GM18499 (cell line): ENCODE measurements around the gene AKAP10.
"Not testable (repeated sequence)": the region's sequence is repeated elsewhere in the genome, so short reads cannot be mapped to it uniquely, and the experiment has no call there.

Source experiments
- ATAC-seq: cut with Tn5 transposase; IDR thresholded peaks from one replicate; pipeline ENCODE4 v1.9.1; 2021; ENCODE audit warnings: moderate number of reproducible peaks; ENCODE audit not compliant: insufficient read depth, unreplicated experiment

AKAP10 gene

DNA sequence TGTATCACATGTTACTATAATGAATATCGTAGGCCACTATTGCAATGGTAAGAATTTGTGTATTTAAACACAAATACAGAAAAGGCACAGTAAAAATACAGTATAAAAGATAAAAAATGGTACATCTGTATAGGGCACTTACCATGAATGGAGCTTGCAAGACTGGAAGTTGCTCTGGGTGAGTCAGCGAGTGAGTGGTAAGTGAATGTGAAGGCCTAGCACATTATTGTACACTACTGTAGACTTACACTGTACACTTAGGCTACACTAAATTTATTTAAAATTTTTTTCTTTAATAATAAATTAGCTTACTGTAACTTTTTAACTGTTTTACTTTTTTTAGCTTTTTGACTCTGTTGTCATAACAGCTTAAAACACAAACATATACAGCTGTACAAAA lies 42.5 kb downstream of the AKAP10 start:
- ATAC-seq, result no peak

- ATAC-seq, result no peak
Measured at GRCh38 chr17:19933628-19934027, 44.0 kb downstream of the AKAP10 start.

GRCh38 chr17:19933221-19933620 lies 44.4 kb downstream of the AKAP10 start:
- ATAC-seq, result no peak

GRCh38 chr17:19928299-19928698 lies 49.3 kb downstream of the AKAP10 start:
- no peak for ATAC-seq

- no peak for ATAC-seq
Measured at GRCh38 chr17:19915245-19915978, 62.2 kb downstream of the AKAP10 start.

DNA sequence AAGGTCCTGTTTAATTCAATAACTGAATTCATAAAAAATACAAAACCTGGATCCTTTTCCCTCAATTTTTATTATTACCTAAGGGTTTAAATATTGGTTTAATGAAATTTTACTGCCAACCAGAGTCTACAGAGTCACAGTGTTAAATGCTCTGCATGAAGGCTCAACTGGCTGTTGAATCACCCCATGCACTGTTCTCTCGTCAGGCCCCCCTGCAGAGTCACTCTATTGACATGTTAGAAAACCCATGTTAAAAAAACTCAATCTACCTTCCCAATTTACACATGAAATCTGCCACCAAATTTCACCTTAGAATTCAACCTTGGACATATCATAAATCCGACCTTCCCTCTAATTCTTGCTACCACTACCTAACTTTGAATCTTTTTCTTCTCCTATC lies 66.6 kb downstream of the AKAP10 start:
- no peak for ATAC-seq

DNA sequence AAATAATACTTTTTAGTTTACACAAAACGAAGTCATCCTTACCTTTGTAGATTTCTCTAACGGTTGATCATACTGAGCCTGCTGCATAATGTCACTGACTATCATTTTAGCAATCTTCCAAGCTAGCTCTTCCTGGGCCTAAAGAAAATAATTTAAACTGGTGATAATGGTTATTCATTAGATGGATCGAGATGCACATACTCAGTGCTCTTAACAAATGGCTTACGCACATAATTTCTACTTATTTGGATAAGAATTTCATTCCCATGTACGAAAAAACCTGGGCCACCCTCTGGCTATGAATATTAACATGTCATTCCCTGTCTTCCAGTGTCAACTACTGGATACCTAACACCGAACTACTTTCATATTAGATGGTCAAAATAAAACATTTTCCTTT lies 68.5 kb downstream of the AKAP10 start:
- ATAC-seq, result no peak

DNA sequence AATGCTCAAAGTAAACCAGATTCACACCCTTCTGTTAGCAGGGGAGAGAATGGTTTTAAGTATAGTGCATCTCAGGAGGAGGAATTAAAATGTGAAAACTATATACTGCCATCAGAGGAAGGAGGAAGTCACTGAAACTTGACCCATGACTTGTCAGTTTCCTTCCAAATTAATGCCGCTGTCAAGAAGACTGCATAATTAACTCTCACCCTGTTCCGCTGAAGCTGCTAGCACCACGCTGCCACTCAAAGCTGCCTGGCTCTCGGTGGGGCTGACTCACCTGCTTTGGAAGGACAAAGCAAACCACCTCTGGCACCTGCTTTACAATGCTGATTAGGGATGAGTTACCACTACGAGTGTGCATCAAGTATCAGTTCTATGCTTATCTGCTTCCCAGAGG lies 72.1 kb downstream of the AKAP10 start:
- ATAC-seq, result no peak

DNA sequence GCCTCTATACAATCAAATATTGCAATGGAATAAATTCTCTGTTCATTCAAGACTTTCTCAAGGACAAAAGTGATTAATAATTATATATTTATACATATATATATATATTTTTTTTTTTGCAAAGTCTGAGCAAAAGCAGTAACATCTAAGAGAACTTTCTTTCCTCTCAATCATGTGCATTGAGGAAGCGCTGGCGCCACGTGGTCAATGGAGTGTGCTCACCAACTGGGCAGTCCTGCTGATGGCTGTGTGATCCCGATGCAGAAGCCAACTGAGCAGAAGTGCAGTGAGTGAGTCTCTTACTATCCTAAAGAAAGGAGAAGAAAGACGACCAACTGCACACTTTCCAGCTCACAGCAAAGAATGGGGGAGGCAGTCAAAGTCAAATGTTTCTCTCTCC lies 72.7 kb downstream of the AKAP10 start:
- ATAC-seq, result no peak

GRCh38 chr17:19904412-19904811 lies 73.2 kb downstream of the AKAP10 start:
- no peak for ATAC-seq

- no peak for ATAC-seq
Measured at GRCh38 chr17:19900809-19901208, 76.8 kb downstream of the AKAP10 start.

DNA sequence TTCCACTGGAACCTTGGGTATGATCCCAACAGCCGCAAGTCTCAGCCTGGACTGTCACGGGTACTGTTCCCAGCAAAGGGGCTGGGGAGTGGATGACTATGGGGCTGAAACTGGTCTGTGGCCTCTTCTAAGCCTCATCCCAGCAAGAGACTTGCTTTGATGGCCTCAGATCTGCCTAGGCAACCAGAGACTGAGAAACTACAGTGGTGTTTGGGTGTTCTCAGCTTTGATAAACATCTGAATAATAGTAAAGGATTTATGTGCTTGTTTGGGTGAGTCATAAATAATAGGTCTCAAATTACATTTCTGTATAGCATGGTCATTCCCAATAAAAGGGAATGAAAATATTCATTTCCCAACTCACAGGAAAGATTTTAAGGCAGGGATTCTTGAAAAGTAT lies 79.7 kb downstream of the AKAP10 start:
- ATAC-seq, result no peak

- no peak for ATAC-seq
Measured at GRCh38 chr17:19897090-19897837, 80.4 kb downstream of the AKAP10 start.

- ATAC-seq, result no peak
Measured at GRCh38 chr17:19896679-19897078, 80.9 kb downstream of the AKAP10 start.

DNA sequence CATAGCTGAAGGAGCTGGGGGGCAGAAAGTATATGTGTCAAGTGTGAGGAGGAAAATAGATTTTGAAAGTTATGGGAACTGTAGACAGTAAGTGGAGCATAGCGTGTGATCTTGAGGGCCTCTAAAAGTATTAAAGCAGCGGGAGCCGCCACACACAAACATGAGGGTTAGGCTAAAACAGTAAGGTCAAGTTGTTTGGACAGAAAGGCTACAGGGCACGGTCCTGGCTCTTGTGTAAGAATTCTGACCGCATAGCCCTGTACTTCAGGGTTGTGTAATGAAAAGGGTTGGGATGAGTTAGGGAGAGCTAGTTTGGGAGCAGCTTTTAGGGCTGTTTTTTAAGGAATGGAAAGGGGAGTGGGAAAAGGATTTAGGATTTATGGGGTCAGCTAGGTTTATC lies 87.1 kb downstream of the AKAP10 start:
- not testable (repeated sequence) for ATAC-seq

DNA sequence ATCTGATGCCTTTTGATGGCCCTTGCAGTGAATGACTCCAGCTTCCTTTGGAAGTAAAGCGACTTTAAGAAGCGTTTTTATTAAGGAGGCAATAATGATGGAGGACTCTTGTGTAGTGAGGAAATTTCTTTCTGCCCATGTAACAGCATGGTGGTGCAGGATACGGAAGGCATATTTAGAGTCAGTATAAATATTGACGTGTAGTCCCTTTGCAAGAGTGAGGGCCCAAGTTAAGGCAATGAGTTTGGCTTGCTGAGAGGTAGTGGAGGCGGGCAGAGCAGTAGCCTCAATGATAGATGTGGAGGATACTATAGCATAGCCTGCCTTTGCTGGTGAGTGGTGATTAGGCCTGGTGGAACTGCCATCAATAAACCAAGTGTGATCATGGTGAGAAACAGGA lies 87.6 kb downstream of the AKAP10 start:
- ATAC-seq, result not testable (repeated sequence)

DNA sequence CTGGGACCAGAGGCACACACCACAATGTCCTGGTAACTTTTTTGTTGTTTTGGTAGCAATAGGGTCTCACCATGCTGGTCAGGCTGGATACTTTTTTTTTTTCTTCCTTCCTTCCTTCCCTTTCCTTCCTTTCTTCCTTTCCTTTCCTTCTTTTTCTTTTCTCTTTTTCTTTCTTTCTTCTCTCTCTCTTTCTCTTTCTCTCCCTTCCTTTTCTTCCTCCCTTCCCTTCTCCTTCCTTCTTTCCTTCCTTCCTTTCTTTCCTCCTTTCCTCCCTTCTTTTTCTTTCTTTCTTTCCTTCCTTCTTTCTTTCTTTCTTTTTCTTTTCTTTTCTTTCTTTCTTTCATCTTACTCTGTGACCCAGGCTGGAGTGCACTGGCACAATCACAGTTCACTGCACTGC lies 91.5 kb downstream of the AKAP10 start:
- ATAC-seq, result no peak

DNA sequence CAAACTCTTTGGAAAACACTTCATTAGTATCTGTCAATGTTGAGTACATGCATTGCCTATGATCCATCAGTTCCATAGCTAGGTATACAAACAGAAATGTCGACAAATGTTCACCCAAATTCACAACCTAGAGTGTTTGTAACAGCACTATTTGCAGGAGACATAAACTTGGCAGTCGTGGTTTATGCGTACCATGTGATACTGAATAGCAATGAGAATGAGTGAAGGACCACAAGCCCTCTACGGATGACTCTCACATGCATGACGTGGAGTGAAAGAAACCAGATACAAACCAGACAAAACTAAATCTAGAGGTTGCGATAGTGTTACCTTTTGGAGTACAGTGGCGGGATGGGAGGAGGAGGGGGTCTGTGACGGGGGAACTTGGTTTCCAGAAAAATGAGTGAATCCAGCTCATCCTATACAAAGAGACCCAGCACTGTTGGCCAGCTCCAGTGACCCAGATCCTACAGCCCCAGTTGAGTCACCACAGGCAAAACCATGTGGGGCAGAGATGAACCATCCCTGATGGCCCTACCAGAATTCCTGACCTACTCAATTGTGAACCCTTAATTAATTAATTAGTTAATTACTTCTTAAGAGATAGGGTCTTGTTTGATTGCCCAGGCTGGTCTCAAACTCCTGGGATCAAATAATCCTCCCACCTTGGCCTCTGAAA lies 94.0 kb downstream of the AKAP10 start:
- ATAC-seq, result no peak

GRCh38 chr17:19880393-19880792 lies 97.2 kb downstream of the AKAP10 start:
- no peak for ATAC-seq

- no peak for ATAC-seq
Measured at GRCh38 chr17:19877364-19877945, 100.2 kb downstream of the AKAP10 start.
